HG03460 (cell line): ENCODE results near the gene MYO5C.
A peak's percentile ranks its signal among the peaks of the same experiment; 100 is the strongest.
"Not testable (repeated sequence)": the region's sequence is repeated elsewhere in the genome, so short reads cannot be mapped to it uniquely, and the experiment has no call there.

ENCODE experiments used
- ATAC-seq: cut with Tn5 transposase; IDR thresholded peaks from one replicate; pipeline ENCODE4 v1.9.1; 2021; ENCODE audit not compliant: unreplicated experiment

Gene MYO5C

GRCh38 chr15:52179278-52180195 lies 116.1 kb downstream of the MYO5C start:
- ATAC-seq, result peak; percentile 81

- no peak for ATAC-seq
These were observed 116.8 kb downstream of the MYO5C start for GRCh38 chr15:52178765-52179164.

- ATAC-seq, result no peak
These were observed 122.7 kb downstream of the MYO5C start for GRCh38 chr15:52172869-52173268.

- no peak for ATAC-seq
These were observed 123.8 kb downstream of the MYO5C start for GRCh38 chr15:52171807-52172206.

- no peak for ATAC-seq
These were observed 124.2 kb downstream of the MYO5C start for GRCh38 chr15:52171386-52171785.

- not testable (repeated sequence) for ATAC-seq
These were observed 125.4 kb downstream of the MYO5C start for GRCh38 chr15:52170199-52170598.

GRCh38 chr15:52165494-52166131 lies 130.0 kb downstream of the MYO5C start:
- not testable (repeated sequence) for ATAC-seq

GRCh38 chr15:52164631-52165265 lies 130.9 kb downstream of the MYO5C start:
- ATAC-seq, result no peak

- ATAC-seq, result no peak
These were observed 132.0 kb downstream of the MYO5C start for GRCh38 chr15:52163321-52164190.

- ATAC-seq, result no peak
These were observed 132.7 kb downstream of the MYO5C start for GRCh38 chr15:52162876-52163275.

GRCh38 chr15:52162260-52162659 lies 133.3 kb downstream of the MYO5C start:
- no peak for ATAC-seq

- no peak for ATAC-seq
These were observed 134.1 kb downstream of the MYO5C start for GRCh38 chr15:52161406-52161966.

- no peak for ATAC-seq
These were observed 136.0 kb downstream of the MYO5C start for GRCh38 chr15:52159645-52160044.

- ATAC-seq, result no peak
These were observed 137.4 kb downstream of the MYO5C start for GRCh38 chr15:52158084-52158765.

- no peak for ATAC-seq
These were observed 139.7 kb downstream of the MYO5C start for GRCh38 chr15:52155878-52156277.

GRCh38 chr15:52154896-52155865 lies 140.4 kb downstream of the MYO5C start:
- ATAC-seq, result no peak

GRCh38 chr15:52153900-52154895 lies 141.4 kb downstream of the MYO5C start:
- no peak for ATAC-seq

GRCh38 chr15:52151353-52151752 lies 144.3 kb downstream of the MYO5C start:
- ATAC-seq, result no peak
